Measurements from ENCODE around the gene AHCYL2. TPM values are rescaled to one million over a fixed set of nuclear protein-coding genes. Genes with fewer than 3 reads are reported as not detected.

Gene AHCYL2
- total RNA-seq, 1 experiment from 2014 or later: 23.2 TPM

GRCh38 chr7:129199406-129199805 is 25.4 kb upstream of the AHCYL2 start:
- no peaks in the 10 kb centered on the region for H3K9me3 ChIP-seq (ENCODE audit: control insufficient read depth, low read depth, low read length)
- H3K4ac ChIP-seq (ENCODE audit: low read depth, low read length): no peak overlapping the region
- H3K18ac ChIP-seq (ENCODE audit: insufficient read length, low read depth, low read length): no peak overlapping the region
- H3K27me3 ChIP-seq (ENCODE audit: insufficient read depth, low read length): no peaks in the 10 kb centered on the region
- H4K20me1 ChIP-seq (ENCODE audit: control insufficient read depth, insufficient read depth, insufficient read length): no peaks in the 10 kb centered on the region
- no peak overlapping the region for H3K56ac ChIP-seq (ENCODE audit: insufficient read length, low read depth, low read length)
- H3K27ac ChIP-seq (ENCODE audit: insufficient read length, low read depth, low read length): no peak overlapping the region
- H3K4me2 ChIP-seq (ENCODE audit: insufficient read depth, insufficient read length, low read length): no peak overlapping the region
- H3K79me2 ChIP-seq (ENCODE audit: insufficient read depth, low read length): peaks cover 3% of the 10 kb centered on the region; the same call in 1 of the 2 replicates
- Mint-ChIP-seq H3K4me1 (peaks cover 0 to 2% of the 10 kb centered on the region in 2 experiments; a peak in 1 of 4 replicates), H3K4me3 (no peak overlapping the region), H3K36me3 (ENCODE audit: insufficient read depth in 1 of 3, low read depth in 3 of 3) (peaks cover 13 to 41% (median 39%) of the 10 kb centered on the region in 3 experiments), H3K27me3 (ENCODE audit: low read depth) (no peaks in the 10 kb centered on the region), H3K27ac (no peak overlapping the region), H3K9me3 (peaks cover 0 to 8% of the 10 kb centered on the region in 2 experiments; a peak in 1 of 5 replicates)
- H2AFZ ChIP-seq (ENCODE audit: low read length): no peak overlapping the region
- no peak overlapping the region for H2BK20ac ChIP-seq (ENCODE audit: low read depth, low read length, poor library complexity, severe bottlenecking)
- no peak overlapping the region for H3K9ac ChIP-seq (ENCODE audit: extremely low read depth, insufficient read length, low read length)
- H4K5ac ChIP-seq (ENCODE audit: insufficient read length, low read depth, low read length): no peak overlapping the region
- H3K23ac ChIP-seq (ENCODE audit: insufficient read length, low read depth, low read length): no peak overlapping the region
- no peak overlapping the region for H2BK15ac ChIP-seq (ENCODE audit: low read depth, low read length)
- no peak overlapping the region for H2BK120ac ChIP-seq (ENCODE audit: low read depth, low read length, poor library complexity, severe bottlenecking)
- no peak overlapping the region for H4K91ac ChIP-seq (ENCODE audit: insufficient read length, low read depth, low read length)
- H2BK5ac ChIP-seq (ENCODE audit: insufficient read length, low read length): no peak overlapping the region
- no peak overlapping the region for H2BK12ac ChIP-seq (ENCODE audit: insufficient read length, low read depth, low read length)
- no peak overlapping the region for H3T11ph ChIP-seq (ENCODE audit: low read length)
- no peaks in the 10 kb centered on the region for H3K23me2 ChIP-seq (ENCODE audit: insufficient read length, low read depth, low read length, poor library complexity, severe bottlenecking)
- no CpG with 5 or more reads among the region's 4 CpGs for WGBS (ENCODE audit: extremely low coverage, insufficient read length, low lambda C conversion rate)
- no peak overlapping the region for H2AK5ac ChIP-seq (ENCODE audit: insufficient read length, low read length)
- TF ChIP-seq CTCF (conservative IDR thresholded peaks at IDR 0.05): no peak
- no peak overlapping the region for H3K14ac ChIP-seq (ENCODE audit: insufficient read depth, low read length)
- DNase-seq: no peak
- no peaks in the 10 kb centered on the region for H3K4me1 ChIP-seq (ENCODE audit: insufficient read depth, low read length)
- H3K79me1 ChIP-seq (ENCODE audit: insufficient read depth, low read depth, low read length, poor library complexity, severe bottlenecking): peaks cover 3% of the 10 kb centered on the region
- no peak overlapping the region for H4K8ac ChIP-seq (replicated peaks; ENCODE audit: insufficient read length, low read depth, low read length)

All from H9 (cell line).